ENCODE measurements around the gene RGS8. TPM values are rescaled to one million over a fixed set of nuclear protein-coding genes. Genes with fewer than 3 reads are reported as not detected.

Gene RGS8
- total and polyA plus RNA-seq, 11 donors, result 0.05 to 0.23 (median 0.11) TPM; not detected in 8

DNA sequence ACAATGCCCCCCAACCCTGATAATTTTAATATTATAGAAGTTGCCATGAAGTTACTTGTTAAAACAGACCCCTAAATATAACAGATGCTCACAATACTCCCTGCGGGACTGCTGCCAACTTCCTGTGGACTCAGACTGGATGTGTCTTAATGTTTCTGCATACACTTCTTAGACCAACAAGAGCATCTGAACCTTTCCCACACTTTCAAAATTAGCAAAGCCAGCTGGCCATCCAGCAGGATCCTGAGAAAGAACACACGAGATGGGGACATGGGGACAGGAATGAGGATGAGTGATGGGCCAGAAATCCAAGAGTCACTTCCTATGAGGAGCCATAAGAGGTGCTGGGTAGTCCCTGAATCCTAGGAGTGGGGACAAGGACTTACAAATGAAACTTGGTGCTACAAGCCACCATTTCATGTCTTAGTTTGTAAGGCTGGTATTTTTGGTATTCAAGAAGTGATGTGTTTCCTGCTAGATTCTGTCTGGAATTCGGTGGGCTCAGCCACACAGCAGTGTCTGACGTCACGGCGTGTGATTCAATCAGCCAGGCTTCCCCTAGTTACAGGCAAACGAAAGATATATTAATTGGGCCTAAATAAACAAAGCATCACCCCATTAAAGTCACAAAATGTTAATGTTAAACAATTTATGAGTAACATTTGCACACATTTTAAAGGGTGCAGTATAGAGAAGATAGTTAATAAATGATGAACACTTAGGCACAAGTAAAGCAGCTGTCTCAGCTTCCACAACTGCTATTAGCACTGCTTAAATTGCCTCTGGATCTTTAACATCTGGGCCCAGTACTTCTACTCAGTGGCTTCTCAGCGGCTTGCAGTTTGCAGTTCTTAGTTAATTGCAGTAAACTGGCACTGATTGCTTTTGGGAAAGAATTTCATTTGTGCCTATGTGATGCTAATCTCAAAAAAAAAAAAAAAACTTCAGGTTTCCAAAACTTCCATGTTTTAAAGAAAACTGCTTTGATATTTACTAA lies 41.2 kb upstream of the RGS8 start:
- H3K36me3 ChIP-seq, result no peaks in the 10 kb centered on the region
- H3K9me3 ChIP-seq, result no peaks in the 10 kb centered on the region
- no peak overlapping the region for H3K4me3 ChIP-seq
- 71 to 79% (median 77%) methylated on average over 8 of the region's 8 CpGs for WGBS, 4 donors
- H3K27ac ChIP-seq, result peak overlapping the region in 2 of 12 donors; percentile 8 to 24
- TF ChIP-seq POLR2A (IDR thresholded peaks at IDR 0.05), result no peak
- TF ChIP-seq, protein P1, sequence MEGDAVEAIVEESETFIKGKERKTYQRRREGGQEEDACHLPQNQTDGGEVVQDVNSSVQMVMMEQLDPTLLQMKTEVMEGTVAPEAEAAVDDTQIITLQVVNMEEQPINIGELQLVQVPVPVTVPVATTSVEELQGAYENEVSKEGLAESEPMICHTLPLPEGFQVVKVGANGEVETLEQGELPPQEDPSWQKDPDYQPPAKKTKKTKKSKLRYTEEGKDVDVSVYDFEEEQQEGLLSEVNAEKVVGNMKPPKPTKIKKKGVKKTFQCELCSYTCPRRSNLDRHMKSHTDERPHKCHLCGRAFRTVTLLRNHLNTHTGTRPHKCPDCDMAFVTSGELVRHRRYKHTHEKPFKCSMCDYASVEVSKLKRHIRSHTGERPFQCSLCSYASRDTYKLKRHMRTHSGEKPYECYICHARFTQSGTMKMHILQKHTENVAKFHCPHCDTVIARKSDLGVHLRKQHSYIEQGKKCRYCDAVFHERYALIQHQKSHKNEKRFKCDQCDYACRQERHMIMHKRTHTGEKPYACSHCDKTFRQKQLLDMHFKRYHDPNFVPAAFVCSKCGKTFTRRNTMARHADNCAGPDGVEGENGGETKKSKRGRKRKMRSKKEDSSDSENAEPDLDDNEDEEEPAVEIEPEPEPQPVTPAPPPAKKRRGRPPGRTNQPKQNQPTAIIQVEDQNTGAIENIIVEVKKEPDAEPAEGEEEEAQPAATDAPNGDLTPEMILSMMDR (IDR thresholded peaks at IDR 0.05), result no peak
- intact Hi-C loops (cut with DNase I), result loop anchor here in 1 of 10 donors (10.0 kb wide), 1 partner anchor 49 kb away; no protein-coding TSS in a partner anchor
- no peaks in the 10 kb centered on the region for H3K27me3 ChIP-seq
- peaks cover 0 to 4% (median 0%) of the 10 kb centered on the region in 12 donors for H3K4me1 ChIP-seq
- DNase-seq (peak in 3 of 5 donors; percentile 24 to 52 (median 44)), ATAC-seq (no peak)

DNA sequence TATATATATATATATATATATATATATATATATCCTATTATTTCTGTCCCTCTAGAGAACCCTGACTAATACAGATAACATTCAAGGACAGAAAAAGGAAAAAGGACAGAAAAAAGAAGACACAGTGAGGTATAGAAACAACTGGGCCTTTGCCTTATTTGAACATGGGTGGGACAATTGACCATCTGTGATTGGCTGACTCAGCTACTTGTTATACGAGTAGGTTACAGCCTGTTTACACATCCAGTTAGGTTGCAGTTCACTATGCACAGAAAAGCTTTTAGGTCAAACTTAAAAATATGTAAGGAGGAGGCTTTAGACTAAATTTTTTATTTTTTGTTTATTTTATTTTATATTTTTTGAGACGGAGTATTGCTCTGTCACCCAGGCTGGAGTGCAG lies 39.8 kb upstream of the RGS8 start:
- H3K4me1 ChIP-seq, result peaks cover 0 to 4% (median 0%) of the 10 kb centered on the region in 12 donors
- no peaks in the 10 kb centered on the region for H3K9me3 ChIP-seq
- 82 to 96% (median 89%) methylated on average over 2 of the region's 2 CpGs for WGBS, 4 donors
- H3K36me3 ChIP-seq, result no peaks in the 10 kb centered on the region
- intact Hi-C loops (cut with DNase I), result loop anchor here in 1 of 10 donors (10.0 kb wide), 1 partner anchor 51 kb away; no protein-coding TSS in a partner anchor
- H3K27me3 ChIP-seq, result no peaks in the 10 kb centered on the region
- H3K27ac ChIP-seq, result no peak overlapping the region
- DNase-seq, result no peak
- TF ChIP-seq, protein P1 (IDR thresholded peaks at IDR 0.05), result no peak
- no peak for TF ChIP-seq POLR2A (IDR thresholded peaks at IDR 0.05)
- H3K4me3 ChIP-seq, result no peak overlapping the region
- no peak for ATAC-seq

DNA sequence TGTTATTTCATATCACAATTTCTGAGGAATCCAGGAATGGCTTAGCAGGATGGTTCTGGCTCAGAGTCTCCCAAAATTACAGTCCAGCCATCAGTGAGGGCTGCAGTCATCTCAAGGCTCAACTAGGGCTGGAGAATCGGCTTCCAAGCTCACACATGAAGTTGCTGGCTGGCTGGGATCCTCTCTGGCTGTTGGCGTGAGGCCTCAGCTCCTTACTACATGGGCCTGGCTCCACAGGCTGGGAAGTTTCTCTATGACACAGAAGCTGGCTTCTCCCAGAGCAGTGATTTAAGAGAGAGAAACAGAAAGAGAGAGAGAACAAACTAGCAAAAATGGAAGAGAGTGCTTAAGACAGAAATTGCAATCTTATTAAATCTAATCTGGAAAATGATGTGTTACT lies 38.8 kb upstream of the RGS8 start:
- H3K27ac ChIP-seq, result peak overlapping the region in 1 of 12 donors; percentile 31
- H3K9me3 ChIP-seq, result no peaks in the 10 kb centered on the region
- no peaks in the 10 kb centered on the region for H3K27me3 ChIP-seq
- TF ChIP-seq, protein P1 (IDR thresholded peaks at IDR 0.05), result no peak
- TF ChIP-seq POLR2A (IDR thresholded peaks at IDR 0.05), result no peak
- peak in 4 of 5 donors; percentile 44 to 77 (median 49) for DNase-seq
- H3K4me3 ChIP-seq, result no peak overlapping the region
- no peaks in the 10 kb centered on the region for H3K36me3 ChIP-seq
- H3K4me1 ChIP-seq, result peaks cover 0 to 4% (median 0%) of the 10 kb centered on the region in 12 donors
- ATAC-seq, result peak in 3 of 4 donors; percentile 65 to 82 (median 68)
- WGBS, 4 donors, result 52 to 82% (median 73%) methylated on average over 2 of the region's 2 CpGs
- intact Hi-C loops (cut with DNase I), result loop anchor here in 1 of 10 donors (10.0 kb wide), 1 partner anchor 52 kb away; no protein-coding TSS in a partner anchor

DNA sequence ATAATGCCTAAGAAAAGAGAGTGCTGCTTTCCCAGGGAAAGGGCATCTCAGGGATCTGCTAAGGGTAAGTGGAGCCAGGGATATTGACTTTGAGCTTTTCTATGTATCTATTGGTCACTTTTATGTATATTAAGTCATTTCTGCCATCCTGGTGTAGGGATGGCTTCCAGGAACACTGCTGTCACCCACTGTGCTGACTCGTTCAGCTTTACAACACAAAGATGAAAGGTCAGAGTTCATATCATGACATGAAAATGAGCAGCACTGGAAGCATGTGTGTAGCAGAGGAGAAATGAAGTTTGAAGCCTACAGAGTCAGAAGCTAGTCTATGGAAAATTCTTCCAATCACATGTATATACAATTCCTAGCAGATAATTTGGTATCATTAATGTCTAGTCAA lies 37.1 kb upstream of the RGS8 start:
- intact Hi-C loops (cut with DNase I), result loop anchor here in 1 of 10 donors (10.0 kb wide), 1 partner anchor 53 kb away; no protein-coding TSS in a partner anchor
- no peak overlapping the region for H3K4me3 ChIP-seq
- H3K4me1 ChIP-seq, result peaks cover 0 to 4% (median 0%) of the 10 kb centered on the region in 12 donors
- ATAC-seq, result no peak
- no peak for DNase-seq
- WGBS, 4 donors, result 77 to 87% (median 80%) methylated on average over 1 of the region's 1 CpG
- no peaks in the 10 kb centered on the region for H3K9me3 ChIP-seq
- TF ChIP-seq, protein P1 (IDR thresholded peaks at IDR 0.05), result no peak
- no peak for TF ChIP-seq POLR2A (IDR thresholded peaks at IDR 0.05)
- H3K27ac ChIP-seq, result no peak overlapping the region
- no peaks in the 10 kb centered on the region for H3K36me3 ChIP-seq
- H3K27me3 ChIP-seq, result no peaks in the 10 kb centered on the region

Measured in heart left ventricle (tissue), 16 donors.